Neural crest cell (in vitro differentiated cells): Measurements from ENCODE around the gene DTL. TPM values are rescaled to one million over a fixed set of nuclear protein-coding genes. Genes with fewer than 3 reads are reported as not detected.

Experiments used
- DNase-seq: peaks from one replicate; pipeline ENCODE4 v3.0.0; 2021; ENCODE audit warnings: low read depth, mixed read lengths, low spot score
- H3K27ac Mint-ChIP-seq: one replicate; pipeline ENCODE4 v1.8.0; 2021; ENCODE audit warnings: mild to moderate bottlenecking, mixed read lengths; ENCODE audit not compliant: unreplicated experiment
- H3K27me3 Mint-ChIP-seq: 2 replicates; pipeline ENCODE4 v1.8.0; 2021; ENCODE audit warnings: low read depth, mild to moderate bottlenecking, mixed read lengths
- H3K36me3 Mint-ChIP-seq: 2 replicates; pipeline ENCODE4 v1.8.0; 2021; ENCODE audit warnings: low read depth, mild to moderate bottlenecking, mixed read lengths
- H3K4me1 Mint-ChIP-seq: 2 replicates; pipeline ENCODE4 v1.8.0; 2021; ENCODE audit warnings: mixed read lengths
- H3K4me3 Mint-ChIP-seq: one replicate; pipeline ENCODE4 v1.8.0; 2021; ENCODE audit warnings: mild to moderate bottlenecking, mixed read lengths
- H3K9me3 Mint-ChIP-seq: 2 replicates; pipeline ENCODE4 v1.8.0; 2021; ENCODE audit warnings: mixed read lengths
- total RNA-seq: library from RNA; stranded (reverse); gene quantifications from 2 replicates; pipeline ENCODE4 v1.2.1, GENCODE V29; 2021
- TF ChIP-seq, protein P1 (sequence below): fragments of 200-600 bp; sonication (generic); conservative IDR thresholded peaks from 2 replicates; pipeline ENCODE4 v1.5.0; 2021; ENCODE audit warnings: antibody characterized with exemption, mild to moderate bottlenecking

The DTL gene
- total RNA-seq, 1 donor from 2014 or later = 82.4 TPM

DNA sequence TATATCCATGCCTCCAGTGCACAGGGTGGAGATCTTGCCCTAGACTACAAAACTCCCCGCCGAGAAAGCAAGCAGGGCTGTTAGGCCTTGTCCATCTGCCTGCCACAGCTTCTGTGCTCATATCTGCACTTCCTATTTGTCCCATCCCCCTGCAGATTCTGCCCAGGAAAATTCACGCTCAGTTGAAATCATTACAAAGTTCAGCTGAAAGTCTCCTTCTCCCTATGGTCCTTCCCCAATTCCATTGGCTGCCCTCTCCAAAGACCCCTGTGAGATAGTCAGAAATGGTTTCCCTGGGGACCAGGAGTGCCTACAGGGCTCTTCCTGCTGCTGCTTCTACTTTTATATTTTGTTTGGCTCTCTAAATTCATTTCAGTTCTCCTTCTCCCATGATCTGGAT lies 63.2 kb downstream of the DTL start:
- TF ChIP-seq, protein P1, sequence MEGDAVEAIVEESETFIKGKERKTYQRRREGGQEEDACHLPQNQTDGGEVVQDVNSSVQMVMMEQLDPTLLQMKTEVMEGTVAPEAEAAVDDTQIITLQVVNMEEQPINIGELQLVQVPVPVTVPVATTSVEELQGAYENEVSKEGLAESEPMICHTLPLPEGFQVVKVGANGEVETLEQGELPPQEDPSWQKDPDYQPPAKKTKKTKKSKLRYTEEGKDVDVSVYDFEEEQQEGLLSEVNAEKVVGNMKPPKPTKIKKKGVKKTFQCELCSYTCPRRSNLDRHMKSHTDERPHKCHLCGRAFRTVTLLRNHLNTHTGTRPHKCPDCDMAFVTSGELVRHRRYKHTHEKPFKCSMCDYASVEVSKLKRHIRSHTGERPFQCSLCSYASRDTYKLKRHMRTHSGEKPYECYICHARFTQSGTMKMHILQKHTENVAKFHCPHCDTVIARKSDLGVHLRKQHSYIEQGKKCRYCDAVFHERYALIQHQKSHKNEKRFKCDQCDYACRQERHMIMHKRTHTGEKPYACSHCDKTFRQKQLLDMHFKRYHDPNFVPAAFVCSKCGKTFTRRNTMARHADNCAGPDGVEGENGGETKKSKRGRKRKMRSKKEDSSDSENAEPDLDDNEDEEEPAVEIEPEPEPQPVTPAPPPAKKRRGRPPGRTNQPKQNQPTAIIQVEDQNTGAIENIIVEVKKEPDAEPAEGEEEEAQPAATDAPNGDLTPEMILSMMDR = no peak
- peaks cover 15% of the 10 kb centered on the region for H3K9me3 Mint-ChIP-seq
- H3K27ac Mint-ChIP-seq = no peak overlapping the region
- peaks cover 6% of the 10 kb centered on the region for H3K4me1 Mint-ChIP-seq
- H3K36me3 Mint-ChIP-seq = peaks cover 54% of the 10 kb centered on the region
- DNase-seq = no peak
- no peak overlapping the region for H3K4me3 Mint-ChIP-seq
- H3K27me3 Mint-ChIP-seq = no peaks in the 10 kb centered on the region

DNA sequence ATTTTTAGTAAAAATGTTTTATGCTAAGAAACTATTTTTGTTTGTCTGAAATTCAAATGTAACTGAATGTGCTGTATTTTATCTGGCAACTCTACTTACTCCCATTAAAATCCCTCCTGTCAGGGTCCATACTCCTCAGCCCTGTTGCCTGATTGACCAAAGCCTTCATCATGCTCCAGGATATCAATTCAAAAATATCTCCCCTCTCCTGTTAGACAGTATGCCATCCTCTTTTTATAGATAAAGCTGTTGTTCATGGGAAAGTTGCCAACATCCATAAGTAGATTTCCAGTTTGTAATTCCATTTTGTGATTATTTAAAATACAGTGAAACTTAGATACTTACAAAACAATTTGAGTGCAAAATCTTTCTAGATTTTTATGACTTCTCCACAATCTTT lies 65.7 kb downstream of the DTL start:
- Mint-ChIP-seq H3K27ac (no peak overlapping the region), H3K9me3 (peaks cover 5% of the 10 kb centered on the region), H3K4me3 (no peak overlapping the region), H3K36me3 (peaks cover 31% of the 10 kb centered on the region), H3K27me3 (no peaks in the 10 kb centered on the region), H3K4me1 (peaks cover 21% of the 10 kb centered on the region)
- no peak for DNase-seq
- TF ChIP-seq, protein P1 = no peak

DNA sequence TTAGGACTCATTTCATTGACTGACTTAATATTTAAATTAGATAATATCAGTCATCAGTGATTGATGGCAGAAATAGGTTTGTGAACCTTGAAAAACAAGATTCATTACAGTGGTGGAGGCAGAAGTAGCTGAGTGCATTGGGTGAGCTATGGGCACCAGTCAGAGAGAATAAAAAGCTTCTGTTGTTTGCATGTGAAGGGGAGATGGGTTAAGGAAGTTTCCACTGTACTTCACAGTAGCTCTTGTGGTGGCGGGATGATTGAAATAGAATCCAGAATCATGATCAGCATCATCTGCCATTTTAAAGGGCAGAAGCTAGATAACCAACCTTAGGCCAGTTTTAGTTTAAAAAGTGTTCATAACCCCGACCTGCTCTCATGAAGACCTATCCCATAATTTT lies 66.2 kb downstream of the DTL start:
- TF ChIP-seq, protein P1 = no peak

DNA sequence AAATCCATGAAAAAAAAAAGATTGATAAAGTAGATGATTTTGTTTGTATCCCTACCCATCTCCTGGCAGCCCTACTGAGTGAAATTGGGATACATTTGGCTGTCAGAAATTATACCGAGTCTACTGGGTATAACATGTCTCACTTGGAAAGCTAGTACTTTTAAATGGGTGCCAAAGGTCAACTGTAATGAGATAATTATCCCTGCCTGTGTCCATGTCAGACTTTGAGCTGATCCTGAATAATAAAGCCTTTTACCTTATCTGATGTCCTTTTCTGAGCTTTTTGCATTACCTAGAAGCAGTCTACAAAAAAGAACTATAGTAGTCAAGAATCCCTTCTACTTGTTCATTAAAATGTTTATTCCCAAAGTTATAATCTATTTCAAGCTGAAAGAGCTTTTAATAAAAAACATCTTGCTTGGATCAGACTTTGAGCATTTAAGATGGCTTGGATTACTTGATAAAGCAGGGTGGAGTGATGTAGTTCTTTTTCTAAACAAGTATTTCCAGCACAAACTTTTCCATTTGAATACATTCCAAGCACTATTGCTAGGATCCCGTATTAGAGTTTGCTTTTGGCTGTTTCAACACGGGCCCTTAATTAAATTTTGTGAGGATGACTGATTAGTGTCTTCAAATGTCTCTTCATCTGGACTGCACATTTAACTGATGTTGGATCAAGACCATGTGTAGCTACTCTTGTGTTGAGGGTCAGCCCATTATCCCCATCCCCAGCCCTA lies 69.2 kb downstream of the DTL start:
- H3K4me3 Mint-ChIP-seq = no peak overlapping the region
- peaks cover 15% of the 10 kb centered on the region for H3K4me1 Mint-ChIP-seq
- TF ChIP-seq, protein P1 = no peak
- H3K36me3 Mint-ChIP-seq = peaks cover 11% of the 10 kb centered on the region
- no peak overlapping the region for H3K27ac Mint-ChIP-seq
- no peak for DNase-seq
- no peaks in the 10 kb centered on the region for H3K27me3 Mint-ChIP-seq
- H3K9me3 Mint-ChIP-seq = no peaks in the 10 kb centered on the region

More for the DNA sequence above, 66.2 kb downstream of the DTL start:
- no peaks in the 10 kb centered on the region for H3K27me3 Mint-ChIP-seq
- peaks cover 28% of the 10 kb centered on the region for H3K36me3 Mint-ChIP-seq
- peaks cover 21% of the 10 kb centered on the region for H3K4me1 Mint-ChIP-seq
- no peak overlapping the region for H3K4me3 Mint-ChIP-seq
- H3K9me3 Mint-ChIP-seq = peaks cover 3% of the 10 kb centered on the region
- no peak for DNase-seq
- no peak overlapping the region for H3K27ac Mint-ChIP-seq

DNA sequence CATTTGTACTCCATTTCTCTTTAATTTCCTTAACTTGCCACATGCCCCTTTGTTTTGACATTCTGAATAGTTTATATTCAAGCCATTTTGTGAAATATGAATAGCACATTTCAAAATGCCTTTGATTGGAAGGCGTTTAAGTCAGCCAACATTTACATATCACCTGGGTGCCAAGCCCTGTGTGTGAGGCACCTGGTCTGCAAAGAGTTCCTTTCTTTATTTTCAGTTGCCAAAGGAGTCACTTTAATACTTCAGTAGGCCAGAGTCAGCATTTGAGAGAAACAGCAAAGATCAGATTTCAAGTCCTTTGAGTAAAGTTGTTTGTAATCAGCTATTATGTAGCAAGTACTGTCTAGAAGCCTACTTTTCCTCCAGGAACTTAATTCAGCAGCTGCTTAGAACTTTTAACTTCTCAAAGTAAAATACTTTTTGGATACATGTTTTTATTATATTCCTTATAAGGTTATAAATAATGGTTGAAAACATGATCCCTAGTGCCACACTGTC lies 70.8 kb downstream of the DTL start:
- peaks cover 1% of the 10 kb centered on the region for H3K36me3 Mint-ChIP-seq
- H3K27me3 Mint-ChIP-seq = no peaks in the 10 kb centered on the region
- H3K4me1 Mint-ChIP-seq = peaks cover 15% of the 10 kb centered on the region
- TF ChIP-seq, protein P1 = no peak
- no peak overlapping the region for H3K27ac Mint-ChIP-seq
- no peak for DNase-seq
- no peaks in the 10 kb centered on the region for H3K9me3 Mint-ChIP-seq
- H3K4me3 Mint-ChIP-seq = no peak overlapping the region
